DMS 273 (cell line): Measurements from ENCODE around the gene RPP14.

Experiments used
- DNase-seq: peaks from one replicate; lab custom pipeline; 2025; ENCODE audit not compliant: unreplicated experiment; lab: John Stamatoyannopoulos, UW

Gene RPP14

GRCh38 chr3:58355179-58355578 lies 49.1 kb downstream of the RPP14 start:
- DNase-seq = no peak

GRCh38 chr3:58356054-58356453 lies 50.0 kb downstream of the RPP14 start:
- peak; percentile 77 for DNase-seq

- no peak for DNase-seq
Observed at GRCh38 chr3:58357402-58357801, 51.4 kb downstream of the RPP14 start.

- DNase-seq = no peak
Observed at GRCh38 chr3:58358092-58358491, 52.0 kb downstream of the RPP14 start.

- DNase-seq = no peak
Observed at GRCh38 chr3:58358808-58359207, 52.8 kb downstream of the RPP14 start.

GRCh38 chr3:58359621-58360020 lies 53.6 kb downstream of the RPP14 start:
- DNase-seq = no peak

GRCh38 chr3:58361866-58362265 lies 55.8 kb downstream of the RPP14 start:
- DNase-seq = peak; percentile 76

- no peak for DNase-seq
Observed at GRCh38 chr3:58366699-58367098, 60.7 kb downstream of the RPP14 start.

GRCh38 chr3:58369038-58369437 lies 63.0 kb downstream of the RPP14 start:
- no peak for DNase-seq
